Esophagus squamous epithelium (tissue), 4 donors: Measurements from ENCODE around the gene SLC4A1.

Experiments used
- CTCF ChIP-seq, 6 experiments: fragments of 450-650 bp in 4 of 6; fragments of 200-600 bp in 2 of 6; sonication (generic) in 2 of 6; IDR thresholded peaks; one replicate each; pipeline ENCODE4 v1.5.1; 2016 to 2019; ENCODE audit warnings: antibody characterized with exemption in 6 of 6, mild to moderate bottlenecking in 4 of 6, moderate library complexity in 4 of 6
- POLR2A ChIP-seq, 4 donors: fragments of 450-650 bp; IDR thresholded peaks; one replicate each; pipeline ENCODE4 v1.6.1; 2017; ENCODE audit warnings: antibody characterized with exemption in 4 of 4, mild to moderate bottlenecking in 4 of 4, moderate library complexity in 3 of 4

- TF ChIP-seq POLR2A (IDR thresholded peaks at IDR 0.05) (no peak), CTCF (IDR thresholded peaks at IDR 0.05) (no peak)
These were observed 825 bp downstream of the SLC4A1 start for GRCh38 chr17:44267165-44267455.
